HEK293T (cell line): ENCODE results near the gene ADCY10.

Experiments used
- BHLHE40 ChIP-seq: fragments of 450-650 bp; IDR thresholded peaks from 2 replicates; pipeline ENCODE4 v1.6.1; 2016; ENCODE audit warnings: mild to moderate bottlenecking, moderate library complexity, borderline replicate concordance
- CTBP1 ChIP-seq: fragments of 450-650 bp; IDR thresholded peaks from 2 replicates; pipeline ENCODE4 v1.6.1; 2016; ENCODE audit warnings: borderline replicate concordance
- ELF4 ChIP-seq: fragments of 450-650 bp; IDR thresholded peaks from 2 replicates; pipeline ENCODE4 v1.6.1; 2017; ENCODE audit warnings: antibody characterized with exemption
- FOXK2 ChIP-seq: fragments of 450-650 bp; IDR thresholded peaks from 2 replicates; pipeline ENCODE4 v1.6.1; 2016; ENCODE audit warnings: mild to moderate bottlenecking
- FOXM1 ChIP-seq: fragments of 450-650 bp; IDR thresholded peaks from 2 replicates; pipeline ENCODE4 v1.6.1; 2017; ENCODE audit warnings: mild to moderate bottlenecking, borderline replicate concordance
- L3MBTL2 ChIP-seq: fragments of 450-650 bp; conservative IDR thresholded peaks from 2 replicates; pipeline ENCODE4 v1.6.1; 2016; ENCODE audit warnings: mild to moderate bottlenecking
- LEF1 ChIP-seq: fragments of 450-650 bp; IDR thresholded peaks from 2 replicates; pipeline ENCODE4 v1.6.1; 2017; ENCODE audit warnings: mild to moderate bottlenecking, borderline replicate concordance
- SP1 ChIP-seq: fragments of 450-650 bp; IDR thresholded peaks from 2 replicates; pipeline ENCODE4 v1.6.1; 2017

DNA sequence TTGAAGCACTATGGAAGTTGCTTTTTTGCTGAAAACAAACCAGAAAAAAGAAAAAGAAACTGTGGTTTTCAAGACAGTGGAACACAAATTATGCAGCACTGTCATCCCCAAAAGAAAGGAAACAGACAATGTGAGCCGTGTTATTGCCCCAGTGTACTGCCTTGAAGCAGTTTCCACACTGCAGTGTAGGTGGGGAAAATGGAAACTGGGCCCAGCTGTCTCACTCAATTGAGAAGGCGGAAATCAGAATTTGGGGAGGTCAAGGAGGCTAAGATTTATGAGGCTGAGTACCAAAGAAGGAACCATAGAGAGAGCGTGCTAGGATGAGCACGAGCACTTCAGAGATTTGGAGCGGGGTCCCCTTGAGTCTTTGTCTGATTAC is 136.7 kb downstream of the ADCY10 start:
- TF ChIP-seq FOXM1 (no peak), ELF4 (no peak), FOXK2 (no peak), SP1 (no peak), BHLHE40 (no peak), L3MBTL2 (no peak), LEF1 (no peak), CTBP1 (no peak)
